Stimulated activated CD8-positive, alpha-beta memory T cell treated with anti-CD3 and anti-CD28 coated beads, Interleukin-12 subunit alpha, Interleukin-12 subunit beta, amount 100 ng/mL, for 24 hours (primary cell): ENCODE results near the gene ORC2.
A peak's percentile ranks its signal among the peaks of the same experiment; 100 is the strongest.
"Not testable (repeated sequence)": the region's sequence is repeated elsewhere in the genome, so short reads cannot be mapped to it uniquely, and the experiment has no call there.

Experiments used
- DNase-seq: peaks from one replicate; pipeline ENCODE4 v3.0.0-alpha.2; 2020; ENCODE audit errors: extremely low read depth

The ORC2 gene

DNA sequence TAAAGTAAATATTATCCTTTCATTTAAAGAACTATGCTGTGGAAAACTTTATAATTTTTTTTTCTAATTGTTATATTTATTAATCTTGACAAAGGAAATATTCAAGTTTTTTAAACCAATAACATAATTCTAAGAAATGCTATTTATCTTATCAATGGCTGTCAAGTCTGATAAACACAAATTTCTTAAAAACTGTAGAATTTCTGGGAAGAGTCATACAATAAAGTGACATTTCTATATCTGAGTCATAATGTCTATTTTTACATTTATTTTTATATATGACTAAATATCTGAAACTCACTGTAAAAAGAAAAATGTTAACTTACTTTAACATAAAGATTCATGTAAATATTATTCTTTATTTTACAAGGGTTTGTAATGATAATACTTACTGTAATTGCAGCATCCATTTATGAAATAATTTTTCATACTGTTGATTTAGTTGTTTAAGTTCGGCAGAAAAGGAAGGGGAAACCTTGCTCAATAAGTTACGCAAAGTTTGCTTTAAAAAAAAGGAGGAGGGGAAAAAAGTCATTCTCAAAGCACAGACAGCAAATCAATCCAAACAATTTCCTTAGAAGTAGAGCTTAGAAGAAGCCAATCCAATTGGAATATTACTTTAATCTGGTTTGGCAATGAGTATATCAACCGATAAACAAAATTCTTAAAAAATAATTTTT lies 32.4 kb downstream of the ORC2 start:
- DNase-seq = no peak

DNA sequence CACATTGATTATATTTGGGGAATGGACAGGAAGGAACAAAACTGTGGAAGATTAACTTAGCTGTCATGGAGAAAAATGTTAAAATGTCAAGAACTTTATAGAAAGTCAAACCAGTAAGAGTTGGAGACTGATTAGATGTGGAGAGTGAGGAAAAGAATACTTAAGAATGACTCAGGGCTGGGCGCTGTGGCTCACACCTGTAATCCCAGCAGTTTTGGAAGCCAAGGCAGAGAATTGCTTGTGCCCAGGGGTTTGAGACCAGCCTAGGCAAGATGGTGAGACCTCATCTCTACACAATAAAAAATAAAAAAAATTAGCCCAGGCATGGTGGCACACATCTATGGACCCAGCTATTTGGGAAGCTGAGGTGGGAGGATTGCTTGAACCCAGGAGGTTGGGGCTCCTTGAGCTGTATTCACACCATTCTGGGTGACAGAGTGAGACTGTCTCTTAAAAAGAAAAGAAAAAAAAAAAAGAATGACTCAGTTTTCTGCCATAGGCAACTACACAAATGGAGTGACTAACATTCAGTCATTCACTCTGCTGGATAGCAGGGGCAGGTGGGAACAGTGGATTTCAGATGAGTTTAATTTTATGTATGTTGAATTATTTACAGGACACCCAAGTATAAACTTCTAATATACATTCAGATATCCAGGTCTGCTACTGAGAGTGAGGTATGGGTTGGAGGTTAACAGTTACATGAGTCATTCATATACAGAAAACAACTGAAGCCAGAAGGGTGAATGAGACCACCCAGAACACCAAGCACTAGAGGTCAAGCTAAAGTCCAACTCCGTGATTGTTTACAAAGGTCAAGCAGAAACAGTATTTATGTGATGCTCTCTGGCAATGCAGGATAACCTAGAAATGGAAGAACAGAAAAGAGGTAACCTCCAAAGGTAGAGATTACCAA lies 33.9 kb downstream of the ORC2 start:
- no peak for DNase-seq

DNA sequence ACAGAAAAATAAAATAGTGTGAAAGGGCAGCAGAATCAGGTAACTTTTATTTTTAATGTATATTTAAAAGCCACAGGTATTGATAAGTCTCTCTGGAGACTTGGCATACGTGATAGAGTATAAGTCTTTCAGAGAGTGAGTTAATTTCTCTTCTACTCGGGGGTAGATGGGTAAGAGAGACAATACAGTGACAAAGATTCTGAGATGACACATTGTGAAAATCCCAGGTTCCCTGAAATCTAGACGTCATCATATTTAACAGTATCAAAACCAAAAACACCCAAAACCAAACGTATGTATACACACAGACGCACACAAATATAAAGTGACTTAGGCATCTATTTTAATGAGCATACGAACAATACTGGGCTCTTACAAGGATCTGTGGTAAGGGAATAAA lies 41.0 kb downstream of the ORC2 start:
- DNase-seq = no peak

DNA sequence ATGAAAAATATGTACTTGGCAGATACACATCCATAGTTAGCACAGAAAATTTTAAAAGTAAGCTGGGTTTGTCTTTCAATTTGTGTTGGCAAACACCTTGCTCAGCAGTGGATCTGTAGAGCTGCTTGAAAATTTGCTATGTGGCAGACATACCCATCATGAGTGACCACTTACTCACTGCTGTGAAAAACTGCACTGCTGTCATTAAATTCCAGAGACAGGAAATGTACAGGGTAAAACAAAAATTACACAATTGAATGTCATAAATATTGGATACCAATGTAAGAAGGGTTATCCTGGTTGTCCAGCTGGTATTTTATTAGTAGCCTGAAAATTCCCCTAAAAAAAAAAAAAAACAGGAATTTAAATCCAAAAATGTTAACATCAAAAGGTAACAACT lies 49.8 kb downstream of the ORC2 start:
- DNase-seq = no peak

DNA sequence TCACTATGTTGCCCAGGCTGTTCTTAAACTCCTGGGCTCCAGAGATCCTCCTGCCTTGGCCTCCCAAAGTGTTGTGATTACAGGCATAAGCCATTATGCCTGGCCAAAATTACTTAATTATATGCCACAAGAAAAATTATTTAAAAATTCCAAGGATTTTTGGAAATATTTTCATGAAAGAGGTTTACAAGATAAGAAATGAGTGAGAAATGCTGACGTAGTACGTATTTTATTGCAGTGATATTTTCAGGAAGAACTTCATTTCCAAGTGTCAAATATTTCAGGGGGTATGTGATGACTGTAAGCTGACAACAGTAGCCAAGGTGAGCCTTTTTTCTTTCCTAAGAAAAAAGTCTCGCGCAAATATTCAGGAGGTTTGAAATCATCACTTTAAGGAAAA lies 53.5 kb downstream of the ORC2 start:
- no peak for DNase-seq

DNA sequence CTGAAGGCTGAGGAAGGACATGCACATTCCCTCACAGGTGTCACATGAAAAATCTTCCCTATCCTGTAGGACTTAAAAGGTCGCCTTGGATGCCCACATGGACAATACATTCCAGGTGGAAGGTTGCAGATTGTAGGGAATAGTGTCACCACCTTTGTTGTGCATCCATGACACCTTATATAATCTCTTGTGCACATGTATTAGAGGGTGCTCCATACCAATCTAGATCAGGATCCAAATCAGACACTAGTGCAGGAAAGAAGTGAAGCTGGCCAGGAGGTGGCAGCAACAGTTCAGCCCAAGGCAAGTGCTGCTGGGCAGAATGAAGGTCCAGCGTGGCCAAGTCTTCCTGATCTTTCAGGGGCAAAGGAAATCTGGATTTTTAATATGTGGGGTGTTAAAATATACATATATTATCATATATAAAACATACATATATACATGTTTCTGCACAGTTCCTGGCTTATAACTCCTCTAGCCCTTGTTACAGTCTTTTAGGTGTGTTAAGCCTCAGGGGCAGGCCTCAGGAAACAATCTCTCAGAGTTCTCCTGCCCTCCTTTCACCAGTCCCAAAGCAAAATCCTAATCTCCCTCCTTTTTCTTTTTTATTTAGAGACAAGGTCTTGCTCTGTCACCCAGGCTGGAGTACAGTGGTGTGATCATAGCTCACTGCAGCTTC lies 57.7 kb downstream of the ORC2 start:
- no peak for DNase-seq

DNA sequence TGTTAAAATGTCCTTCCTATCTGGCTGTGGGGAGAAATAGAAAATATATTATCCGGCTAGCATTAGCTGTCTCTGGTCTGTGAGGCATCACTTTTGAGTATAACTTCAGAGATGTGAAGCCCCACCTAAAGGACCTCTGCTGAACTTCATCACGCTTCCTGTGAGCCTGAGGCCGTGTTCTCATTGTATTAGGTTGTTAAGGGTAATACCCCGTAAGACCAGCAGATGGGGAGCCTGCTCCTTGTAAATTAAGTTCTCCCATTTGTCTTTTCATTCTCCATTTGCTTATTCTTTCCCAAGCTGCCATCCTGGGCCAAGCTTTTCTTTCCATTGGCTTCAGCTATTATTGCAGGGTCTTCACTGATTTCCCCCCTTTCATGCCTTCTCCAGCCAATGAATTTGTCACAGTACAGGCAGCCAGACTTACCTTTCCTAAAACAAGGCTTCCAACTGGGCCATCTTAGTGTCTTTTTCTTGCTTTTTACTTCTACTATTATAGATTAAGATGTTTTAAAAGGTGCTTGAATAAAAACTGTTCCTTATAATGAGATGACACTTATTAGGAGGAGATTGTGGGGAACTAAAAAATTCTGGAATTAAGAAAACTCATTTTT lies 61.9 kb downstream of the ORC2 start:
- peak; percentile 21 for DNase-seq

DNA sequence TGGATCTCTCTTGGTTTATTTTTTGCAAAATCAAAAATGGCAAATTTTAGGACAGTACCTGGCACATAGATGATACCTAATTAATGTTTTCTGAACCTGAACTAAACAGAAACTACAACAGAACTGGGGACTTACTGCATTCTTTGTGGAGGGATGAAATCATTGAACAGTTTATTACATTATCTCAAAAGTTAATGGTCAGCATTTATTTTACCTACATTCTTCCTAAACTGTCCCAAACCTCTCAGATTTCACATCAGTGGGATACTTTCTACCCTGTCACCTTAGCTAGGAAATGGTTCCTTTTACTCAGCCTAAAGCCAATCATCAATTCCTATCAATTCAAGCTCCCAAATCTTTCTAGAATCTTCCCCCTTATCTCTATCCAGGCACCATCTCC lies 64.0 kb downstream of the ORC2 start:
- DNase-seq = no peak

DNA sequence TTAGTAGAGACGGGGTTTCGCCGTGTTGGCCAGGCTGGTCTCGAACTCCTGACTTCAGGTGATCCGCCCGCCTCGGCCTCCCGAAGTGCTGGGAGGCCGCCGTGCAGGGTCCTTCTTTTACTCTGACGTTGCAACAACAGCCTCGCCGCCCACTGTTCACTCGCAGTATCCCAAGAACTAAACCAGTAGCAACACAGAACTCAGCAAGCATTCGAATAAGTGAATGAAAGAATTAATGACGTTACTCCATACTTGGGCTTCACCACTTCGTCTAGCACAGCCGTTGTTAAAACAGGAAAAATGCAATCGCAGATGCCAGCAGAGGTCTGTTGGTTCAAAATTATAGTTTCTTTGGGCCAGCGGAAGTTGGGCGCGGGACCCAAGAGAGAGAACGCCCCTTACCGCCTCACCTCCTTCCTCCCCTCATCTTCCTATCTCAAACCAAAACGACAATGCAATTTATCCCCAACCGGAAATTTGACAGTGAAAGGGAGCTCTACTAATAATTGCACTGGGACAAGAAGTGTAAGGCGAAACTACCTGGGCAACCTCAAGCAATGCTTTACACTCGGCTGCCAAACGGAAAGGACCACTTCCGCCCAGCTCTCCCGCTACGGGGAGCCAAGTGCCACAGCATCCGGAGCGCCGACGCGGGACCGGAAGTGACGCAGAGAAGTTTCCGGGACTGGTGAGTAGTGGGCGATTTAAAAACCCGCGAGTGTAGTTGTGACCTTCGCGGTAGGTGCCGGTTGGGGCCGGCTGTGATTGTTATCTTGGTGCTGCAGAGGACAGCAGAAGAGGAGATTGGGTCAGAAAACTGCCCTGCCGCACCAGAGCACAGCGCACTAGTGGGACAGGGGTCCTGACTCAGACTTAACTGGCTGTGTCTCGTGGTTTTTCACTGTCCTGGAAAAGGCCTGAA lies 74.5 kb downstream of the ORC2 start, which contains the start of the genes NIF3L1 and PPIL3:
TSS of gene NIF3L1 (plus strand) at position 668 of the 922 bp plus-strand sequence. CDS start 2,573 bp downstream, outside the sequence.
TSS of gene PPIL3 (minus strand) at position 374 of the 922 bp plus-strand sequence. CDS start 1,462 bp downstream, outside the sequence.
- DNase-seq = peak; percentile 88

DNA sequence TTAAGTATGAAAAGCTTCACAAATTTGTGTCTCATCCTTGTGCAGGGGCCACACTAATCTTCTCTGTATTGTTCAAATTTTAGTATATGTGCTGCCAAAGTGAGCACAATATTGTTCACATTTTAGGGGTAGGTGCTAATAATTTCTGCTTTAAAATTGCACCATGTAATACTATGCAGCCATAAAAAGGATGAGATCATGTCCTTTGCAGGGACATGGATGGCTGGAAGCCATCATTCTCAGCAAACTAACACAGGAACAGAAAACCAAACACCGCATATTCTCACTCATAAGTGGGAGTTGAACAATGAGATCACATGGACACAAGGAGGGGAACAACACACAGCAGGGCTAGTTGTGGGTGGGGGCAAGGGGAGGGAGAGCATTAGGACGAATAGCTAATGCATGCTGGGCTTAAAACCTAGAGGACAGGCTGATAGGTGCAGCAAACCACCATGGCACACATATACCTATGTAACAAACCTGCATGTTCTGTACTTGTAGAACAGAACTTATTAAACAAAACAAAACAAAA lies 81.7 kb downstream of the ORC2 start:
- not testable (repeated sequence) for DNase-seq

DNA sequence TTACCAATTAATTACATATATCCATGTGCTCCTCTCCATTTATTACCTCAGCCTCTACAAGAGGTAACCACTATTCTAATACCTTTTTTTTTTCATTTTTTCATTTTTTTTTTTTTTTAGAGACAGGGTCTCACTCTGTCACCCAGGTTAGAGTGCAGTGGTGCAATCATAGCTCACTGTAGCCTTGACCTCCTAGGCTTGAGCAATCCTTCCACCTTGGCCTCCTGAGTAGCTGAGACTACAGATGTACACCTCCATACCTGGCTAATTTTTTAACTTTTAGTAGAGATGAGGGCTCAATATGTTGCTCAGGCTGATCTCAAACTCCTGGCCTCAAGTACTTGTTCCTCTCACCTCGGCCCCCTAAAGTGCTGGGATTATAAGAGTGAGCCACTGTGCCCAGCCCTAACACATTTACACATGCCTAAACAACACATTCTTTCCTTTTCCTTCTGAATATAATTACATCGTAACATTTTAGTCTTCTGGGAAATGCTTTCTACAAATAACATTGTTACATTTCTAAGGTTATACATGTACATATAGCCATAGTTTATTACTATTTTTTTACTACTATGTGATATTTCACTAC lies 85.1 kb downstream of the ORC2 start:
- no peak for DNase-seq

DNA sequence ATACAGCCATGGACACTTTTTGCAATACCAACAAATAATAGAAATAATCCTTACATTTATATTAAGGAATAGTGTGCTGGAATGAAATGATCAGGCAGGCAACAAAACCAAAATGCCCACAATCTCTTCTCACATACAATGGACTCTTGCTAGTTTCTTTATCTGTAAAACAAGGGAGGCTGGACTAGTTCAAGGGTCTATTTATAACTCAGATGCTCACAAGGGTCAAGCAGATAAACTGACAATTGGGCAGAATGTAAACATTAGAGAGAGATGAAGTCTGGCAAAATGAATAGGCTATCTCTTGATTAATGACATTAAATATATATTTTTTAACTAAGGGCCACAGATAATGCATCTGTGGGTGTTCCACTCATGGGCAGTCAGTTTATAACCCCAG lies 86.0 kb downstream of the ORC2 start:
- DNase-seq = no peak

DNA sequence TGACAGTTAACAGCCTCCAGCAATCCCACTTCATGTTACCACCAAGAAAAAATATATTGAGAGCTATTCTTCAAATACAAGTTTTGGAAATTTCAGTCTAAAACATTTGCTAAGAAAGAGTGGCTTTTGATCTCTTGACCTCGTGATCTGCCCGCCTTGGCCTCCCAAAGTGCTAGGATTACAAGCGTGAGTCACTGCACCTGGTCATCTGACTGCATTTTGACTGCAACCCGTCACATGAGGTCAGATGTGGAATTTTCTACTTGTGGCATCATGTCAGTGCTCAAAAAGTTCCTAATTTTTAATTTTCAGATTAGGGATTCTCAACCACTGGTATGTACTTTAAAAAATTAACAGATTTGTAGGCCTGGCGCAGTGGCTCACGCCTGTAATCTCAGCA lies 89.9 kb downstream of the ORC2 start:
- DNase-seq = no peak

DNA sequence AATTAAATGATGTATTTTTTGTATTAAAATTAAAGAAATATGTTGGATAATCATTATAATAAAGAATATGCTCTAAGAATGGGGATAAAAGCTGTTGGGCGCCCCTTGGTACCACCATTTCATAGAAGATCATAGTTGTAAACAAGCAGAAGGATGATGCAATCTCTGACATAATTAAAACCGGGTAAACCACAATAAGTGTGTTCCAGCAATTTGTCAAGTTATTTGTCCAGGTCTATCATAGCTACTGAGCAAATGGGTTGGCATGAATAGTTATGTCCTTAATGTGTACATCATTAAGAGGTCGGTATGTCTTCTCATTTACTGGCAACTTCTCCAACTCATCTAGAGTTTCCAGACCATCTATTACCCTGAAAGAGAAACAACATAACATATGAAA lies 92.3 kb downstream of the ORC2 start:
- no peak for DNase-seq

DNA sequence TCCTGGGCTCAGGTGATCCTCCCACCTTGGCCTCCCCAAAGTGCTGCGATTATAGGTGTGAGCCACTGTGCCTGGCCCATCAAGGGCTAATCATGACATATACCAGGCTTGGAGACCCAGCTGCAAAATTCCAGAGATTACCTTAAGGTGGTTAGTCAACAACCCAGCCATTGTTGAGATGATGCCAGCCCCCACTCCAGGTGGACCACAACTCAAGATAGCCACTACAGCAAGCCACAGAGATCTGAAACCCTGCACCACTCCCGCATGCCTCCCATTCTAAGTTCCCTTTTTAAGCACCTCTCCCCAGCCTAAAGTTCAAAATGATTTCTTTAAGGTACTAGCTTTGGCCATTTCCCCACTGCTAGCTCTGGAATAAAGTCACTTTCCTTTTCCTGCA lies 94.4 kb downstream of the ORC2 start:
- no peak for DNase-seq

DNA sequence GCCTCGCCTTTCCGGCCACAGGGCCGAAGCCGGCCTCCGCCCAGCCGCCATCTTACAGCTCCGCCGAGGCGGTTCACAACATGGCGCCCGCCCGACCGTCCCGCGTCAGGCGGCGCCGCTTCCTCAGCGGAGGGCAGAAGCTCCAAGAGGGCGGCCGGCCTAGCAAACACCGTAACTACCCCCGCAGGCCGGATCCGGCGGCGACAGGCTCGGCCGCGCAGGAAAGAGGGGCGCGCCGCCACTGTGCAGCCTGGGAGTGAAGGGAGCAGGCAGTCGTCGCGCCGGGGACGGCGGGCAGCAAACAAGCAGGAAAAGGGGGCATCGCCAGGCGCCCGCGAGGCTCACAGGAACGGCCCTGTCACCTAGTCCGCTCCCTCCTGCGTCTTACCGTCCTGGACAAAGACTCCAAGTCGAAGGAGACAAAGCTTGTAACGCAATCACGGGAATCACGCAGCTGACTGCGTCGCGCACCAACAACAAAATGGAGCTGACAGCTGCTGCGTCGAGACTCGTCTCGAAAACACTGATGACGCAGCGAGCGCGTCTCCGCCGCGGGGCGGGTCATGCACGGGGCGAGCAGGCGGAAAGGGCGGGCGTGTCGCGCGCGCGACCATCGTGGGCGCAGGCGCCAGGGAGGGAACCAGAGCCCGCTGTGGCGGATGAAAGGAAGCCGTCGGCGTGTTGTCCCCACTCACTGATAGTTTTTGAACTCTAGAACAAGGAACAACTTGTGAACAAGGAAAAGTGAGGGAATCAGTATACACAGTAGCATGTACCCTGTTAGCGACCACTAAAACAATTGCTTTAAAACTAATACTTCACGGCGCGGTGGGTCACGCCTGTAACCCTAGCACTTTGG lies 99.1 kb downstream of the ORC2 start, which contains the start of gene CLK1:
TSS of gene CLK1 (minus strand) at position 483 of the 859 bp plus-strand sequence. CDS start 2,796 bp downstream, outside the sequence.
- DNase-seq = peak; percentile 95

DNA sequence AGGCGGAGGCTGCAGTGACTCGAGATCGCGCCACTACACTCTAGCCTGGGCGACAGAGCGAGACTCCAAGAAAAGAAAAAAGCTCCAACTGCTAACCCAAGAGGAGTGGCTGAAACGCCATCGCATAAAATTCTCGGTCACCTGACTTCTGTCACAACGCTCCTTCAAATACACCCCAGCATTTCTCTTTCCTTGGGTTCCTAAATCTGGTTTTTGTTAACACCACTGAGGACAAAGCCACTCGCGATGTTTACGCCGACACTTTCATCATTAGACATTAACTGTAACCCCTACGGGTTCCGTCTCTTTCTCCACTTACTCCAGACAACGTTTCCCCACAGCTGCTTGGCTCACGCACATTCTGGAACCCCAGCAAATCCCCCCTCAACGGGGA lies 99.7 kb downstream of the ORC2 start:
- no peak for DNase-seq

DNA sequence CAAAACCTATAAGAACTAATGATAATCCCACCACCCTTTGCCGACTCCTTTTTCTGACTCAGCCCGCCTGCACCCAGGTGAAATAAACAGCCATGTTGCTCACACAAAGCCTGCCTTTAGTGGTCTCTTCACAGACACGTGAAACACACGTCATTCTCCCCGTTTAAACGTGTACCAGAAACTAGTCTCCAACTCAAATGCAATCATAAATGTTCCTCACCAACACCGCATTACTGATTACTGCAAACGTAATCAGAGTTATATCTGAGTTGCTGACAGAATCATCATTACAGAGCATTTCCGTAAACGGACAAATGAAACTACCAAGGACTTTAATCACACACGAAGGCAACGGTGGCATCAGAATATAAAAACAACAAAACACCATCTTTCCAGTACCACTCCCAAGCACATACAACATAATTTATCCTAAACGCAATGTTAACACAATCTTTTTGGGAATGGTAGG lies 100.9 kb downstream of the ORC2 start:
- peak; percentile 38 for DNase-seq

DNA sequence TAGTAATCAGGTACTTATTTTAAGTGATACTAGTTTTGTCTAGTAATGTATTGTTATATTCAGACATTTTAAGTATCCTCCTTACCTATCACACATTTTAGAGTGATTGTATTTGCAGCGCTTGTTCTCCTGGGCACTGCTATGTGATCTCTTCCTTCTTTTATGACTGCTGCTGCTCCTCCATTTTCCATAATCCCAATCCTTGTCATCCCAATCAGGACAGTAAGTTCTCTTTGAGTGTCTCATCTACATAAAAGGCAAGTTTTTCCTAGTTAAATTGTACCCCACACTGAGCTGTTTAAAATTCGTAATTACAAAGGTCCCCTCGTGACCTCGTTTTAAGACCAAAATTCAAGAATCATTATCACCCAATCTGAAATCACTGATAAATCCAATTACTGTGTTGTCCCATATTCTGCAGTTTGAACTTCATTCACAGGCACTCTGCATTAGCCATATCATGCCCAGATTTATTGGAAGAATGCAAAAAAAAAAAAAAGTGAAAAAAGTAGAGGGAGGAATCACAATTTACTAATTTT lies 101.8 kb downstream of the ORC2 start:
- no peak for DNase-seq
